ENCODE measurements around the gene RB1.
"Not testable (repeated sequence)": the region's sequence is repeated elsewhere in the genome, so short reads cannot be mapped to it uniquely, and the experiment has no call there.

RB1 gene

DNA sequence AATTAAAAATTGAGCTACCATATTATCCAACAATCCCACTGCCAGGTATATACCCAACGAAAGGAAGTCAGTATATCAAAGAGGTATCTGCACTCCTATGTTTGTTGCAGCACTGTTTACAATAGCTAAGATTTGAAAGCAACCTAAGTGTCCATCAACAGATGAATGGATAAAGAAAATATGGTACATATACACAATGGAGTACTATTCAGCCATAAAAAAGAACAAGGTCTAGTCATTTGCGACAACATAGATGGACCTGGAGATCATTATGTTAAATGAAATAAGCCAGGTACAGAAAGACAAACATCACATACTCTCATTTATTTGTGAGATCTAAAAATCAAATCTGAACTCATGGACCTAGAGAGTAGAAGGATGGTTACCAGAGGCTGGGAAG, 52.0 kb downstream of the RB1 start:
- not testable (repeated sequence) for DNase-seq

DNA sequence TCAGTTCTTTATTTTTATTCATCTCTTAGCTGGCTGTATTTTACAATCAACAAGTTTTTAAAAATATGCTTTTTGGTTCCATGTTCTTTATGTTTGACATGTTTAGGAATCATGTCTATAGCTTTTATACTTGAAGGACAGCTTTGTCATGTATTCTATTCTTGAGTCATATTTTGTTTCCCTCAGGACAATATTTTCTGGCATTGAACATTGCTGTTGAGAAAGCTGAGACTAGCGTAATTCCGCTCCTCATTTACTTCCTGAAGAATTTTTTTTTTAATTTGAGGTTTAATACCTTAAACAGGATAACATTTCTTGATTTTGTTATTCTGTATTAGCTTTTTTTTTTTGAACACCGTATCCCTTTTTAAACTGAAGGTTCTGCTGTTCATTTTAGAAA, 53.2 kb downstream of the RB1 start:
- no peak for DNase-seq

DNA sequence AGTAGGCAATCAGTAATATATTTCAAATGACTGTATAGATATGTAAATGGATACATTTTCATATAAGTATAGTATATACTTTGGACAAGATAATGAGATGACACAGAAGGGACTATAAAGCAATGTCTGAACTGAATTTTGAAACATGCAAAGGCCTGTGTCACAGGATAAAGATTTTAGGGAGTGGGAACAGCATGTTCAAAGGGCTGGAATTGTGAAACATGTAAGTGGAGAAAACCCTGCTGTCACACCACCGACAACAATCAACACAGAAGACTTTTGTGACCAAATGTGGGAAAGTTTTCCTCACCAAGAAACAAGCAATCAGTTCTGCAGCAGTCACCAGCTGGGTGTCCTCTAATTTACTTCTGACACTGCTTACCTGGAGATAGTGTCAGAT, 66.4 kb downstream of the RB1 start:
- no peak for DNase-seq

DNA sequence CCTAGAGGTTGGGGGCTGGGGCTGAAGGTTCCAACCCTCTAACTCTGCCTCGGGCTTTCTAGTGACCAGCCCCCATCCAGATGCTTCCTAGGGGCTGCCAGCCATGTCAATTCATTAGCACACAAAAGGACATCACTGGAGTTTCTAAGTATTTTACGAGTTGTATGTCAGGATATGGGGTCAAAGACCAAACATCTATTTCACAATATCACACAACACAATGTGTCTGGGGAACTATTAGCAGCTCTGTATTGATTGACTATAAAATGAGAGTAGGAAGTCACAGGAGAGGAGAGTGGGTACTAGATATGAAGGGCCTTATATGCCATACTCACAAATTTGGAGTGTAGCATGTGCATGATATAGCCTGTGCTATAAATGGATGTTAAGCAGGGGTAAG, 67.3 kb downstream of the RB1 start:
- no peak for DNase-seq

DNA sequence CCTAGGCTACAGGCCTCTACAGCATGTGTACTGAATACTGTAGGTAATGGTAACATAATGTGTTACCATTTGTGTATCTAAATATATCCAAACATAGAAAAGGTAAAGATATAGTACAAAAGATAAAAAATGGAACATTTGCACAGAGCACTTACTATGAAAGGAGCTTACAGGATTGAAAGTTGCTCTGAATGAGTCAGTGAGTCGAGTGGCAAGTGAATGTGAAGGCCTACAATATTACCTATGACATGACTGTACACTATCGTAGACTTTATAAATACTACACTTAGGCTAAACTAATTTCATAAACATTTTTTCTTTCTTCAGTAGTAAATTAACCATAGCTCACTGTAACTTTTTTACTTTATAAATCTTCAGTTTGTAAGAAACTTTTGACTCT, 74.3 kb downstream of the RB1 start:
- no peak for DNase-seq

DNA sequence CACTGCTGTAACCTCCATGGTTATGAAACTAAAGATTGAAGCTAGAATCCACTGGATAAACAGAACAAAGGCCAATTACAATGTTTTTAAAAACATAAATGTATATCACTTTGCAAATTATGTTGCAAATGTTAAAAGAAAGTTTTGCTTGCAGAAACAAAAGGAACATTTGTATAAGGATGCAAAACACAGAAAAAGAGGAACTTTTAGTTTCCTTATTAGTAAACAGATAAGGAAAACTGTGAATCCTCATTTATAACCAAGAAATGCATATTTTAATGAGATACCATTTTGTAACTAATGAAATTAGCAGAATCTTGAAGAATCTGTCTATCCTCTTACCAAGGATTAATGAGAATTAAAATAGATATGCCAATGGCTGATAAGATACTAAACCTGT, 77.0 kb downstream of the RB1 start:
- DNase-seq, result no peak

DNA sequence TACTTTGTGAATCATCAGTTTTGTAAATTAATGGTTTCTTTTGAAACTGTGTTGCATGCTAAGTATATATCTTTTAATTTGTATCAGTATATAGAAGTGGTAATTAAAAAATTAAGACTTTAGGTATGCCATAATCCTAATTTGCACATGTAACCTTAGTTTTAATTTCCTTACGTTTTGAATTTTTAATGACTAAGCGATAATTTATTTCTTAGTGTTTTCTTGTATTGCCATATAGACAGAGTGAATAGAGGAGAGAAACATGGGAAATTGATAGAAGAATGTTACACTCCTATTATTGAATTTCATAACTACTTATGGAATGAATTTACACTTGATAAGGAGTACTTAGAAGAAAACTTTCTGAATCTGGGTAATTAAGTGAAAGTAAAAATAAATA, 79.8 kb downstream of the RB1 start:
- DNase-seq, result no peak

DNA sequence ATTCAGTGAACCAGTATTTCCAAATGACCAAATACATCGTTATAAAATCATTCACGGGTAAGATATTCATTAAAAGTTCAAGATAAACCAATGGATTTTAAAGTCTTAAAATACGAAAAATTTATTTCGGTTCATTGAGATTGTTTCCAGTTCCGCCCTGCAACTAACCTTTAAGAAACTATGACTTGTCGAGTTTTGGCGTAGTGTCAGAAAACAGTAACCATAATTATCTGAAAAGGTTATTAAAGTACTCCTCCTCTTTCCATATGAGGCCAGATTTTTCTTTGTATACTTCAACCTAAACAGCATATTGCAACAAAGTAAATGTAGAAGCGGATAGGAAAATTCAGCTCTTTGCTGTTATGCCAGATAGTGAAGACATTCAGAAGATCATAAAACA, 83.3 kb downstream of the RB1 start:
- no peak for DNase-seq

DNA sequence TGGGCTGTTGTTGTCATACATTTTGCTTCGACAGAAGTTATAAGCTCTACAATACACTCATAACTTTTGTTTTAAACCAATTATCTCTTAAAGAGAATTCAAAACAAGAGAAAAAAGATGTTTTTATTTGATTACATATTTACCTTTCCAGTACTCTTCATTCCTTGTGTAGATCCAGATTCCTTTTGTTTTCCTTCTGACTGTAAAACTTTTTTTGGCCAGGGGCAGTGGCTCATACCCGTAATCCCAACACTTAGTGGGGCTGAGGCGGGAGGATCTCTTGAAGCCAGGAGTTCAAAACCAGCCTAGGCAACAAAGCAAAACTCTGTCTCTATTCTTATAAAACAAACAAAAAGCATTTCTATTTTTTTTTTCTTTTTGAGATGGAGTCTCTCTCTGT, 87.7 kb downstream of the RB1 start:
- no peak for DNase-seq

DNA sequence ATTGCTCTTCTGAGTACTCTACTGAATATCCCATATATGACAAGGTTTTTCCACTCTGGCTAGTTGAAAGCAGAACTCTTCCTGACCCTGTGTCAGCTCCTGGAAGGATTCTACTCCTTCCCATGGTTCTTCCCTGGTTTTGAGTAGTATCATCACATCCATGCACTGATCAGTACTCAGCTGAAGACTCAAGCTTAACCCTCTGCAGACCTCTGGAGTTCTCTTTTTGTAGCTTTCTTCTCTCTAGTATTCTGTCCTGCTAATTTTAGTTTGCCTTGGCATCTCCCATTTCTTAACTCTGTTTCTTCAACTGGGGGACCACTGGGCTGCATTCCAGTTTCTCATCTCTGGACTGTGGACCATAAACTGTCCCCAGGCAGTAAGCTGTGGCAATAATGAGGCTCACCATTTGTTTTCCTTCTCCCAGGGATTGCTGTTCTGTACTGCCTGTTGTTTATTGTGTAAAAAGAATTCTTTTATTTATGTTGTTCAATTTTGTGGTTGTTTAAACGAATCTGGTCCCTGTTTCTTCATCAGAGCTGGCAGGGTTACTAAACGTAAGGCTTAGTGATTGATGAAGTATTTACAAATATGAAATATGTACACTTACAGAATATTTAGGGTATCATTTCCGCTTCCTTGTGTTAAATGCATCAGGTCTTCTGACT, 89.6 kb downstream of the RB1 start:
- DNase-seq, result no peak

DNA sequence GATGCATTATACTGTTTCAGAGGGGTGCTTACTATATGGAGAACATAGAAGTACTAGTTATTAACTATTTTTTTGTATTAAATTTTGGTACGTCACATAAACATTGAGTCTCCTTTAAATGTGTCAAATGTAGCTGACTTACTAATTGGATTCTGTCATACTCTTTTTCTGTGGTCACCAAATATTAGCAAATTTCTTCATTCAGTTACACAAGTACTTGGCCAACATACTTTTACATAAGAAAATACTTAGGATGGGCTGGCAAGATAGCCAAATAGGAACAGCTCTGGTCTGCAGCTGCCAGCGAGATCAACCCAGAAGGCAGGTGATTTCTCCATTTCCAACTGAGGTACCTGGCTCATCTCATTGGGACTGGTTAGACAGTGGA, 90.1 kb downstream of the RB1 start:
- no peak for DNase-seq

DNA sequence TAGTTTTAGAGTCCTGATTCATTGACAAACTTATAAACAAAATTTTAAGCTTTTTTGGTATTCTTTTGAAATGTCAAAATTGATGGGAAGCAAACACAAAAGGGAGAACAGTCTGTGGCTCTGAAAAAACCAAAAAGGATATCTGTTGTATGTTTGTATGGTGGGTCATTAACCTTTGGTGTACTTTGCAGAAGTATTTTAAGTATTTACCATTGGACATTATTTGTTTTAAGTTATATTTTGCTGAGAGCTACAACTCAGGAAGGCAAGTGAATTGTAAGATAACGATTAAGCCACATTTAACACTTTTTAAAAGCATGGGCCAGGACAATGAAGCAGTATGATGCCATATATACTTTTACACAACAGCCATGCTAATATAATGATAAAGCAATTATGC, 94.2 kb downstream of the RB1 start:
- no peak for DNase-seq

DNA sequence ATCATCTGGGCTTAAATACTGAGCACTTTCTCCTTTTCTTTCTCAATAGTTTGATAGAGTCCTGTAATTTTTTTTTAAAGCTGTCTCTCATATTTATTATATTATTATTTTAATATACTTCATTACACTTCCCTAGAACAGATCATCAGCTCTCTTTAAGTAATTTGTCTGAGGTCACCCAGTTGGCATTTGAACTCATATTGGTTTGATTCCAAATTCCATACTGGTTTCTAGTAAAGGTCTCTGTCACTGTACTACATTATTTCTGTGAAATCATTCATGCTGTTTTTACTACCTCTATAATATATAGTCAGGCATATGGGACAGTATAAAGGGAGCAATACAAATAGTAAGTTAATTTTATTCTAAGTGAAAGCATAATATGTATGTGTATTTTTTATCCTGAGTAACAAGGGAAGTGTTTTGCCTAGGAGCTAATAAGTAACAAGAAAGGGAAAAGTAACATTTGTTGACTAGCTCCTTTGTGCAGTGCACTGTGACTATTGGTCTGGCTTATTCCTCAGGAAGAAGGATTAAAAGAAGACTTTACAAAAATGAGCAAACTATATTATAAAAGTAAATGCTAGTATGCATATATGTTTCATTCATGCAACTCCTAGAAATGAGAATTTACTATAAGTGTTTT, 95.0 kb downstream of the RB1 start:
- DNase-seq, result no peak

DNA sequence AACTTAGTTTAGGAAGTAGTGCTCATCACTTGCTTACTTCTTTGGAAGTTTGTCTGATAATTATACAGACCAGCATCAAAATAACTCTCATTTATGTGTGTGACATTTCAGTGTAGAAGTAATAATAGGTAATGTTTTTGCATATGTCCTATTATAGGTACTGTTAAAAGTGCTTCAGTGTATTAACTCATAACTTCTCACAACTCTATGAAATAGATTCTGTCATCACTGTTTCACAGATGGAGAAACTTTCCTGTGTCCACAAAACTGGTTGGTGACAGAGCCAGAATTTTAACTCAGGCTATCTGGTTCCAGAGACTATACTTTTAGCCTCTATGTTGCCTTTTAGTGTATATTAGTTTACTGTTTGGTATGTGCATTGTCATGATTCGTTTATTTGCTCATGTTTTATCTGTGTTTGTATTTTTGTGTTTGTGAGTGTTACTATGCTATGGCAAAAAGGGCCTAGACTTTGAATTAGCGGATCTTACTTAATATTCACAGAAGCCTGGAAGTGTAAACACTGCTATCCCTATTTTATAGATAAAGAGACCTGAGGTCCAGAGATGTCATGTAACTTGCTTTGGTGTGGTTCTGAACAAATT, 96.6 kb downstream of the RB1 start:
- no peak for DNase-seq

DNA sequence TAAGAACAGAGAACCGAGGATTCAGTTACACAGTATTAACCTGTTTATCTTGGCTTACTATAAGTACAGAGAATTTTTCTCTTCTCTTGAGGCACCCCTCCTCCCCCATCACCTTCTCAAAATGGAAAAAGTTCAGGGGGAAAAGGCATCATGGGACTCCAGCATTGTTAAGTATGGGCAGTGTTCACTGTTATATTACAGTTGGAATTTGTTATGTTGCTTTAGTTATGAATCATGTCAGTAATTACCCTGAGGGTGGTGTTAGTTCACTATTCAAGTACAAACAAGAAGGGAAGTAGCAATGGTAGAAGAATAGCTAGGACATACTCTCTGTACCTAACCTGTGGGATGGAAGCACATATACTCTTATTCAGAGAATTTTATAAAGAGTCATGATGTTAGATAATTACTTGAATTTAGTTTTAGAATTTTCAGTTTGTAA, 97.3 kb downstream of the RB1 start:
- DNase-seq, result no peak

DNA sequence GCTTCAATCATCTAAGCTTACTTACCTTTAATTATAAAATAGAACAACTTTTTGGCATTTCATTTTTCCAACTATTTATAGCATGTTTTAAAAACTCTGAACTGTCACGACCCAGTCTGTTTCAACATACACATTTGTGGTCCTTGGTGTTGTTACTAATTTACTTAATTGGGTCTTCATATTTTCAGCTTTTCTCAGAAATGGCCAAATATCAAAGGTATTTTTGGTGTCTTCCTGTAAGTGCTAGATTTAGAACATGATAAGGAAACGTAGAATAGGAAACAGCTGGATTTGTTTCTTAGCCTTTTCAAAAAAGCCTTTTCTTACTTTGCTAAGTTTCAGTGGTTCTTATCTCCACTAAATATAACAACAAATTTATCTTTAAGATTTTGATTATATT, 97.9 kb downstream of the RB1 start:
- DNase-seq, result no peak

DNA sequence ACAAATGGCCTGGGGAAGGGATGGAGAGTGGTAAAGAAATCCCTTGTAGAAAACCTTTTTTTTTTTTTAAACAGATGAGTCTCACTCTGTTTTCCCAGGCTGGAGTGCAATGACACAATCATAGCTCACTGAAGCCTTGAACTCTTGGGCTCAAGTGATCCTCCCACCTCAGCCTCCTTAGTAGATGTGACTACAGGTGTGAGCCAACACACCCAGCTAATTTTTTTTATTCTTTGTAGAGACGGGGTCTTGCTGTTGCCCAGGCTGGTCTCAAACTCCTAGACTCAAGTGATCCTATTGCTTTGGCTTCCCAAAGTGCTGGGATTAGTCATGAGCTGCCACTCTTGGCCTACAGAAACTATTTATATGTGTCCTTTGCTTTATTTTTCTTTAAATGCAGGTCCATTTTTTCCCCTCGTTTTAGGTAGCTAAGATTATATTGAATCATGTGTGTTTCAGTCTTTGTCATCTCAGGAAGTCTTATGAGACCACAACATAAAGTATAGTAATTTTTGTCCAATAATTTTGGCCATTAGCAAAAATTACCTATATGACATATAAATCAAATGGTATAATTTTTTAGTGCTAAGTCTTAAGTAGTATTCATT, 98.9 kb downstream of the RB1 start:
- DNase-seq, result no peak

DNA sequence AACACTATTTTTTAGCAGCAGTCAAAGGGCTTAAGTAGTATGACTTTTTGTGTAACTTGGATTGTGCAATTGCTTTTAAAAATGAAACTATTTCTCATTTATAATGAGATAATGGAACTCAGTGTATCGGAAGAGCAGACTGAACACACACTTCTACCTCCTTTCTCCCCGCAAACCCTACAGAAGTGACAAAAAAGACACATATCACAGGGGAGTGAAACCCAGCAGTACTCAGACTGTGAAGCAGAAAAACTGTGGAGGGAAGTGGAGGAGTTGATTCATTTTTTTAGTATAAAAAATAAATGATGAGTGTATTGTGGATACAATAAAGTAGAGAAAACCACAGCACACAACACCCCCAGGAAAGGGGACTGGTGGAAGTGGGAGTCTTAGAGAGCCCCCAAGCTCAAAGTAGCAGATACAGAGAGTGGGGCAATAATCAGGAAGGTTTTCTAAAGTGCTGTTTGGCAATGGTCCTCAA, 99.6 kb downstream of the RB1 start:
- no peak for DNase-seq

DNA sequence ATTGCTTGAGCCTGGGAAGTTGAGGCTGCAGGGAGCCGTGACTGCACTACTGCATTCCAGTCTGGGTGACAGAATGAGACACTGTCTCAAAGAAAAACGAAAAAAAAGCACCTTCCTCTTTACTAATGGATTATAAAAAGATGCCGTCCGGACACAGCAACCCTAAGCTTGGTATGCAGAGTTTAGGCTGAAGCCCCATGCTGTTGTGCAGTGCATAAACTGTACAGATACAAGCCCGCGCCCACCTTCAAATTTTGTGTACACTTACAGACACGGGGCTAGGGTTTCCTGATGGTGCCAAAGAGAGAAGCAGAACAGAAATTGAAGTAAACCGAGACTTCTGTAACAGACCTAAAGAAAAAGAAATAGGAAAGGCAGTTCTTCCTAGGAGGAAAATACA, 100.4 kb downstream of the RB1 start:
- no peak for DNase-seq

DNA sequence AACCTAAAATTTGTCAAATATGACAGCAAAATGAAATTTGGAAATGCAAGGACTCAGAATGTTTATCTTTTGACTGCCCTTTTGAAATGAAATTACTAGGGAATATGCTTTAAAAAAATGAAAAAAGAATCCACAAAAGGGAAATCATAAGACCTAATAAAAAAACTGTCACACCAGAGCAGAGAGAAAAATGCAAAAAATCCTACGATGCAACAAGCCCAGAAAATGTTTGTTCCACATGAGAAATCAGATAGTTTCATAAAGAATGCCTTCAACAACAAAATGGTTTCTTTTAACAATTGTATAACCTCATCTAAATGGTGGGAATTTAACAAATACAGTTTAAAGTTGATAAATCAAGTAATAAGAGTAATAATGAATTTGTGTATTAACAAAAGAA, 101.4 kb downstream of the RB1 start:
- DNase-seq, result no peak

DNA sequence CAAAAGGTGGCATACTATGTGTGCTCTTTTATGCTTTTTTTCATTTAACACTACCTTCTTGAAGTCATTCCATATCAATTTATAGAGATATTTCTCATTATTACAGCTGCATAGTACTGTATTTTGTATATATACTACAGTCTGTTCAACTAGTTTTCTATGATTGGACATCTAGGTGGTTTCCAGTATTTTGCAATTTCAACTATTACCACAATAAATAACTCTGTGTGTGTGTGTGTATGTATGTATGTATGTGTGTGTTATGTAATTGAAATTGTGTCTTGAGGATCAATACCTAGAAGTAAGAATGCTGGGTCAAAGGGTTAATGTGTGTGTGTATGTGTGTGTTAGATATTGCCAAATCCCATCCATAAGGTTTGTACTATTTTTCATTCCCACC, 102.3 kb downstream of the RB1 start:
- DNase-seq, result no peak

DNA sequence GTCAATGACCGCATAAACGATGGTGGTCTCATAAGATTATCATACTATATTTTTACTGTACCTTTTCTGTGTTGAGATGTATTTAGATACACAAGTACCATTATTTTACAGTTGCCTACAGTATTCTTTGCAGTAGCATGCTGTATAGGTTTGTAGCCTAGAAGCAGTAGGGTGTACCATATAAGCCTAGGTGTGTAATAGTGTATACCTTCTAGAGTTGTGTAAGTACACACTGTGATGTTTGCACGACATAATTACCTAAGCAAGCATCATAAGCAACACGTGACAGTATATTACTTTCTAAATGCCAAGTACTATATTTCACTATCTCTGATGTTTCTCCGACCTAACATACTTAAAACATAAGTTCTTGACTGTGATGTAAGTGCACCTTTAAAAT, 106.6 kb downstream of the RB1 start:
- no peak for DNase-seq

DNA sequence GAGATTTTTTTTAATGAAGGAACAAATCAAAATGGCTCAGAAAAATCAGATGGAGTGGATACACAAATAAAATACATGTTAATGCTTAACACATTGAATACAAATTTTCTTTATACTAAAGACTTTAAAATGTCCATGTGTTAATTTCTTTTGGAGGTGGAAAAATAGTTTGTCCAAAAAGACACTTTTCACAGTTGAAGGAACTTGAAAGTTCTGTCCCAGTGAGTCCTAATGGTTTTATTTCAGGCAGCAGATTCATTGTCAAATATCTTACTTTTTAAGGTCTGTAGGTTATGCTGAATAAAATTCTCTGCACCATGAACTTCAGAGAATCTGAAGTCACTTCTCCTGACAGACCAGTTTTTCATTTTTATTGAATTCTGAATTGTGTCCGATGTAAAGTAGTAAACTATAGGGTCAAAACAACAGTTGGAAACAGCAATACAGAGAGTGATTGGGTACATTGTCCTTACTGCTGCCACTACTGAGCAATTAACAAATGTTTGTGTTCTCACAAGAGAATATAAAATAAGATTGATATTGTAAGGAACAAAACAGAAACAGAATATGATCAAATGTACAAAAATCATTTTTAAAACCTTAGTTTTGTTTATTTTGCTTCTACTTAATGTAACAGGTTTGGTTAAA, 107.7 kb downstream of the RB1 start:
- DNase-seq, result no peak

Data from hippocampal formation (tissue), 2 donors.